HG03175 (cell line): Measurements from ENCODE around the gene EXOC5.

Experiments
- ATAC-seq: cut with Tn5 transposase; IDR thresholded peaks from one replicate; pipeline ENCODE4 v1.9.1; 2021; ENCODE audit warnings: mild to moderate bottlenecking, moderate library complexity; ENCODE audit not compliant: unreplicated experiment

EXOC5 gene, protein sequence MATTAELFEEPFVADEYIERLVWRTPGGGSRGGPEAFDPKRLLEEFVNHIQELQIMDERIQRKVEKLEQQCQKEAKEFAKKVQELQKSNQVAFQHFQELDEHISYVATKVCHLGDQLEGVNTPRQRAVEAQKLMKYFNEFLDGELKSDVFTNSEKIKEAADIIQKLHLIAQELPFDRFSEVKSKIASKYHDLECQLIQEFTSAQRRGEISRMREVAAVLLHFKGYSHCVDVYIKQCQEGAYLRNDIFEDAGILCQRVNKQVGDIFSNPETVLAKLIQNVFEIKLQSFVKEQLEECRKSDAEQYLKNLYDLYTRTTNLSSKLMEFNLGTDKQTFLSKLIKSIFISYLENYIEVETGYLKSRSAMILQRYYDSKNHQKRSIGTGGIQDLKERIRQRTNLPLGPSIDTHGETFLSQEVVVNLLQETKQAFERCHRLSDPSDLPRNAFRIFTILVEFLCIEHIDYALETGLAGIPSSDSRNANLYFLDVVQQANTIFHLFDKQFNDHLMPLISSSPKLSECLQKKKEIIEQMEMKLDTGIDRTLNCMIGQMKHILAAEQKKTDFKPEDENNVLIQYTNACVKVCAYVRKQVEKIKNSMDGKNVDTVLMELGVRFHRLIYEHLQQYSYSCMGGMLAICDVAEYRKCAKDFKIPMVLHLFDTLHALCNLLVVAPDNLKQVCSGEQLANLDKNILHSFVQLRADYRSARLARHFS

GRCh38 chr14:57268161-57269069 lies at the start of gene EXOC5, which contains the start of gene AP5M1:
Gene EXOC5 (minus strand): TSS chr14:57268905. CDS start chr14:57268648, 257 bp downstream.
Gene AP5M1 (plus strand): TSS chr14:57268971. CDS start chr14:57269315, 344 bp downstream.
- ATAC-seq, result peak; percentile 86

DNA sequence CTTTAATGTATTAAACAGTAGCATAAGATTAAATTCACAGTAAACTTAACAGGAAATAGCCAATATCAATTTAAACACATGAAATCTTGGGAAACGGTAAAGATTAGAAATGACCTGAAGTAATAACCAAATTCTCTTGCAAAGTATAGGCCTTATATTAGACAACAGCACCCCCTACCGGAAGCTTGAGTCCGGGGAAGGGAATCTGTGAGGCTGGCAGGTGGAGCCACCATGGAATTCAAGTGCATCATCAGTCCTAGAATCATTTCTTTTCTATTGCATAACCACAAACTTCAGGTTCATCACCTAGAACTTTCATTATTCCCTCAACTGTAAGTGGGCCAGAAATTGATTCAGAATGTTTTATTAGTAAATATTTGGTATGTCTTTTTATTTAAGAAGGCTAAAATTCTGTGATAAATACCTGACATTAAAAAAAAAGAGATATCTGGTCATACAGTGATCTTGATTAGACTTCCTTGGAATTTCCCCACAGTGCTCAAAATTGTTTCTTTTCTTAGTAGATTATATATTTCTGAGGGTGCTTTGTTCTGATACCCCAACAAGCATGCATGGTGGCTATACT lies 48.6 kb upstream of the EXOC5 start:
- ATAC-seq, result peak; percentile 76

DNA sequence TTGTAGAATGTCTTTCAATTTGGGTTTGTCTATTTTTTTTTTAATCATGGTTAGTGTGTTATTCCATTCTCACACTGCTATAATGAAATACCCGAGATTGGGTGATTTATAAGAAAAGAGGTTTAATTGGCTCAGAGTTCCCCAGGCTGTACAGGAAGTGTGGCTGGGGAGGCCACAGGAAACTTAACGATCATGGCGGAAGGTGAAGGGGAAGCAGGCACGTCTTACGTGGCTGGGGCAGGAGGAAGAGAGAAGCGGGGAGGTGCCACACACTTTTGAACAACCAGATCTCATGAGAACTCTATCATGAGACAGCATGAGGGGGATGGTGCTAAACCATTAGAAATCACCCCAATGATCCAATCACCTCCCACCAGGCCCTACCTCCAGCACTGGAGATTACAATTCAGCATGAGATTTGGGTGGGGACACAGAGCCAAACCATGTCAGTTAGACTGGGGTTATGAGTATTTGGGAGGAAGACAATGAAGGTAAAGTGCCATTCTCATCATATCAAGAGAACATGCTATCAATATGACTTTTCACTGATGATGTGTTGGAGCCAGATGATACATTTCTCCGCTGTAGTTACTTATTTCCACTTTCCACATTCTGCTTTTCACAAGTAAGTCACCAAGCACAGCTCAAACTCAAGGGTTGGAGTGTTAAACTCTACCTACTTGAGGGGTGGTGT lies 45.8 kb upstream of the EXOC5 start:
- no peak for ATAC-seq

GRCh38 chr14:57302883-57303282 lies 34.2 kb upstream of the EXOC5 start:
- no peak for ATAC-seq

GRCh38 chr14:57299511-57299910 lies 30.8 kb upstream of the EXOC5 start:
- no peak for ATAC-seq

GRCh38 chr14:57297852-57298251 lies 29.1 kb upstream of the EXOC5 start:
- no peak for ATAC-seq

DNA sequence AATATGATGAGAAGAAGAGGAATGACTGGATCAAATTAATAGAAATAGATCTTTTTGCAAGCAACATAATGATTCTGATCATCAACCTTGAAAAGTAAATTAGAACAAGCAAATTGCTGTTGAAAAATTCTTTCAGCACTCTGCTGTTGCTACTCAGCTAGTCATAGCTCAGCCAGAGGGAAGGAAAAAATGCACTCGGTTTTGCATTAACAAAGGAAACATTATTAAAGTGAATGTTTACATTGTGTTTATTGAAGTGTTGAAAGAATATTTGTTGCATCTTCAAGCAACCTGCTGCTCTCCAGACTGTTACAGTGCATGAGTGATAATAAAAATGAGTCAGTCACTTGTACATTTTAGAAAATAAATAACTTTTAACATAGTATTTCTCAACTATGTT lies 26.5 kb upstream of the EXOC5 start:
- no peak for ATAC-seq

DNA sequence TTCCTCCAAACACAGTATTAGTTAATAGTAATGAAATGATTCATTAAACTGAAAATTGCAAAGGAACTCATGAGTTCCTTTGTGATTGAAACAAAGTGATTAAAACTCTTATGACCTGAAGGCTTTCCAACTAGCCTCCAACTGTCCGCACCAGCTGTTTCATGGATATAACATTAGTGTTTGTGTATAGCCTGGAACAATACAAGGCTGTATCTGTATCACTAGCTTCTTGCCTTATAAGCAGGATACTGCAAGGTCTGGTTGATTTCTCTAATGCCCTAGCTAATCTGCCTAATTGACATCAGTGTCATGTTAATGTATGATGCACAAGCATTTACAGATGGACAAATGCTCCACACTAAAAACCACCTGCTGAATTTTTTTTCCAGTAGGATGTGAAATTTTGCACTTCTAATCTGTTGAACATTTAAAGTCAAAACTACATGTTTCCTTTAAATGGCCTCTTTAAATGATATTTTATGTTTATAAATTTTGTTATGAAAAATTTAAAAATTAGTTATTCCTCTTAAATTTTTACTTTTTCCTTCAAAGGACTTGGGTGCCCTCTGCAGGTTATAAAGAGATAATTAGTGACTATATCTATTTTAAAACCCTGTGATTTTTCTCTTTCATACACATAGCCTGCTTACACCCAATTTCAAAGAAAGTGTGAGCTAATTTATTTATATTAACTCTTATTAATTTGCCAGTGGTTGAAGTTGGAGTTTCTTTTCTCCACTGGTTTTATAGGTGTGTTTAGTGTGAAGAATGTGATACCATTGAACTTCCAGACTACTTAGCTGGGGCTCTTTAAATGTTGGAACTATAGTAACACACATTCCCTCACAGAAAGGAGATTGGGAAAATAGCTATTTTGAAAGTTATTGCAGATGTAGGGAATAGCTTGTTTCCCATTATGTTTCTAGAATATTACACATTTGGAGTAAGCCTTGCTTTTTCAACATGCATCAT lies 25.4 kb upstream of the EXOC5 start:
- ATAC-seq, result no peak

DNA sequence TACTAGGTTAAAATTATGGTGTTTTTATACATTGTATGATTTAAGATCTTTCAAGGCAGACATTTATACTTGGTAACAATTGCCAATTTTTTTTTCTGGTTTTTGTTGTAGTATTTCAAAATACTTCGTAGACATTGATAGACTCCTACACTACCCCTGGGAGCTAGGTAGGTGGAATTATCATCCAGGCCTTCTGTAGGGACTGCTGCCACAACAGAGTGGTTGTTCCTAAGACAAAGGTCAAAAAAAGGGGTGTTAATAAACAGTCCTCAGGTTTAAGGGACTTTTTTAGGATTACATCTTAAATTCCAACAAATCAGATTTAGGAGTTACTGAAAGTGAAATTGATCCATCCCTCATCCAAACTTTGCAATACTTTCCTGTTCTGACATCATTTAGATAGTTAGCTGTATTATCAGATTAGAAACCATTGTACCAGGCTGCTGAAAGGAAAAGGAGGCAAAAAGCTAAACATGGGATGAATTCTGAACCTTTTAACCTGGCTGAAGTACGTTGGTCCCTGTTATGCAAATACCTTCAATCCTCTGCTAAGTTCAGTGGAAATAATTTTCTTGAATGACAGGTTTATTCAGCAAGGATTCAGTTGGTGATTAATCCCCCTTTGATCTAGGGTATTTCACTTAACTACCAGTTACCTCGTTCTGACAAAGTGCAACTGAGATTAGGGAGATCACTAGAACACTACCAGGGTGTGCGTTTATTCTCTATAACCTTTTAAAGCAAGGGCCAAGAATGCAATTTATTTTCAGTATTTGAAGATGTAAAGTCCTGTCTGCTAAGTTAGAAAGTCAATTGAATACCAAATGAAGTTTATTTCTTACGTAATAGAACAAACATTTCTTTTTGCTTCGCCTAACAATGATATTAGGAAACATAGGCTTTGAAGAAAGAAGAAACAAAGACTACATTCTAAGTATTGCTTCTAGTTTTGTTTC lies 23.3 kb upstream of the EXOC5 start:
- no peak for ATAC-seq

DNA sequence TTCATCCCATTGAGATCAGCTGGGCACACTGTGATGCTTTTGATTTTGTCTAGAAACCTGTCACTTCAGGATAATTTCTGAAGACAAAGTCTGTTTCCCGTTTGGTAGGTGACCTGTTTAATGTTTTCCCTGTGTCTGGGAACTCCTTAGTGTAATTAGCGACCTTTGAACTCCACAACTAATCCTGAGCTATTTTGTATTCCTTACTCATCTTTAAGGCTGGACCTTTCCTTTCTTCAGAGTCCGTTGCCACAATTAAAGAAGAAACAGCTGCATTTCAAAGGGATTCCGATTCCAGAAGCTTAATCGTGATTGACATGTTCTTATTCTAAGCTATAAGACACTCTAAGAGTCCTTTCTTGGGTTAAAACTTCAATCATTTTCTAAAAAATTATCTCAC lies 22.0 kb upstream of the EXOC5 start:
- no peak for ATAC-seq

DNA sequence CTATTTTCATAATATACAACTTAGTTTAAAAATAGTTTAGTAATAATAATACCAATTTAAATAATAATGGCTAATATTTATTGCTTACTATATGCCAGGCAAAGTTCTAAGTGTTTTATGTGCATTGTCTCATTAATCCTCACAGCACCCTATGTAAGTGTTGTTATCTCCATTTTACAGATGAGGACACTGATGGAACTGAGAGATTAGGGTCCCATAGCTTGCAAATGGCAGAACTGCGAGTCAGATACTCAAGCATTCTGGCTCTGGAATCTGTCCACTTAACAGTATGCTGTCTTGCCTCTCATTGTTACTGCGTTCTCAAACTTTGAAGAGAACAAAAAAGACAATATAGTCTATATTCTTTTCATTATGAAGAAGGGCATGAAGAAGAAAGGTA lies 19.0 kb upstream of the EXOC5 start:
- ATAC-seq, result no peak

GRCh38 chr14:57277062-57277461 lies 8.4 kb upstream of the EXOC5 start:
- ATAC-seq, result no peak

DNA sequence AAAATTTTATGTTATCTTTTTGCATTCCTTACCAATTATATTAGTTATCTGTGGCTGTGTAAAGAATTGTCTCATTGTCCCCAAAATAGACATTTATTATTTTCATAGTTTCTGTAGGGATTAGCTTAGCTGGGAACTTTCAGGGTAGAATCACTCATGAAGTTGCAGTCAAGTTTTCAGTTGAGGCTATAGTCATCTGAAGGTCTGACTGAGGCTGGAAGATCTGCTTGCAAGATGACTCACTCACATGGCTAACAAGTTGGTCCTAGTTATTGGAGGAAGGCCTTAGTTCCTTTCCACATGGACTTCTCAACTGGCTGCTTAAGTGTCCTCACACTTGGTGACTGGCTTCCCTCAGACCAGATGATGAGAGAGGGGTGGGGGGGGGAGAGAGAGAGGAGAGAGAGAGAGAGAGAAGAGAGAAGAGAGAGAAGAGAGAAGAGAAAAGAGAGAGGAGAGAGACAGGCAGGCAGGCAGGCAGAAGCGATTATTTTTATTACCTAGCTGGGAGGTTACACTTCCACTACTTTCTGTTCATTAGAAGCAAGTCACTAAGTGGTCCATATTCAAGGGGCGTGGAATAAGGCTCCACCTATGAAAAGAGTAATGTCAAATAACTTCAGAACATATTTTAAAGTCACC lies 6.4 kb upstream of the EXOC5 start:
- no peak for ATAC-seq

DNA sequence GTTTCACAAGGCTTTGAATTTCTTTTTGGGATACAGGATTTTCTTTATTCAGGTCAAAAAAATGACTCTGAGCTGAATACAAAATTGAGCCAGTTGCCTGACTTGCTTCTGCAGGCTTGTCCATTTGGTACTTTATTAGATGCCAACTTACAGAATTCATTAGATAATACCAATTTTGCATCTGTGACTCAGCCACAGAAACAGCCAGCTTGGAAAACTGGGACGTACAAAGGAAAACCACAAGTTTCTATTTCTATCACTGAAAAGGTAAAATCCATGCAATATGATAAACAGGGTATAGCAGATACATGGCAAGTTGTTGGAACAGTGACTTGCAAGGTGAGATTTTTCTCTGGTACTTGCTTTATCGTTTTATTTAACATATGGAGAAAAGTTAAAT lies 5.8 kb upstream of the EXOC5 start:
- ATAC-seq, result no peak

GRCh38 chr14:57273236-57273635 lies 4.5 kb upstream of the EXOC5 start:
- no peak for ATAC-seq

- ATAC-seq, result no peak
Measured at GRCh38 chr14:57266065-57266464, 2.6 kb downstream of the EXOC5 start.

- ATAC-seq, result no peak
Measured at GRCh38 chr14:57262117-57262516, 6.6 kb downstream of the EXOC5 start.
